Osteoblast (primary cell): Measurements from ENCODE around the gene PPARG. TPM values are rescaled to one million over a fixed set of nuclear protein-coding genes. Genes with fewer than 3 reads are reported as not detected.
A peak's percentile ranks its signal among the peaks of the same experiment; 100 is the strongest.
"Not testable (repeated sequence)": the region's sequence is repeated elsewhere in the genome, so short reads cannot be mapped to it uniquely, and the experiment has no call there.

Experiments
- DNase-seq: peaks from one replicate; pipeline ENCODE4 v3.0.0; 2011; ENCODE audit warnings: low spot score, mixed read lengths; ENCODE audit not compliant: insufficient read length; ENCODE audit errors: missing footprints
- H2AFZ ChIP-seq: 2 replicates; pipeline ENCODE4 v1.6.0; 2011; ENCODE audit warnings: mild to moderate bottlenecking, low read length
- H3K27ac ChIP-seq: 2 replicates; pipeline ENCODE4 v1.5.1; 2011; ENCODE audit warnings: mild to moderate bottlenecking, low read depth, low read length, moderate library complexity
- H3K27me3 ChIP-seq: 2 replicates; pipeline ENCODE4 v1.6.0; 2012; ENCODE audit warnings: mild to moderate bottlenecking, control low read depth, inconsistent platforms, low read length, moderate library complexity; ENCODE audit not compliant: insufficient read depth
- H3K36me3 ChIP-seq: 2 replicates; pipeline ENCODE4 v1.5.1; 2011; ENCODE audit warnings: mild to moderate bottlenecking, low read length, control low read depth, moderate library complexity; ENCODE audit not compliant: insufficient read depth
- H3K4me1 ChIP-seq: 2 replicates; pipeline ENCODE4 v1.5.1; 2011; ENCODE audit warnings: mild to moderate bottlenecking, low read length, control low read depth, moderate library complexity; ENCODE audit not compliant: insufficient read depth
- H3K4me2 ChIP-seq: 2 replicates; pipeline ENCODE4 v1.6.0; 2011; ENCODE audit warnings: mild to moderate bottlenecking, low read length; ENCODE audit not compliant: insufficient read depth
- H3K4me3 ChIP-seq: fragments of 200-600 bp; sonication (generic); 3 replicates; pipeline ENCODE4 v1.5.1; 2012; ENCODE audit warnings: mild to moderate bottlenecking, low read length, inconsistent platforms; ENCODE audit not compliant: insufficient read depth
- H3K79me2 ChIP-seq: 2 replicates; pipeline ENCODE4 v1.6.0; 2012; ENCODE audit warnings: mild to moderate bottlenecking, low read length, control low read depth, inconsistent platforms; ENCODE audit not compliant: insufficient read depth
- H3K9me3 ChIP-seq: 2 replicates; pipeline ENCODE4 v1.5.1; 2011; ENCODE audit warnings: low read depth, low read length, control low read depth
- H4K20me1 ChIP-seq: 2 replicates; pipeline ENCODE4 v1.6.0; 2012; ENCODE audit warnings: mild to moderate bottlenecking, low read length, control low read depth; ENCODE audit not compliant: insufficient read depth
- total RNA-seq: library from RNA; depleted of rRNA; stranded (reverse); fragments of >200 nt; gene quantifications from 2 replicates; pipeline ENCODE4 v1.2.3, GENCODE V29; 2012
- TF ChIP-seq, protein P1 (sequence below): IDR thresholded peaks from 2 replicates; pipeline ENCODE4 v1.5.1; 2011; ENCODE audit warnings: mild to moderate bottlenecking, low read depth, low read length, moderate library complexity; ENCODE audit errors: extremely low read depth

The PPARG gene
- total RNA-seq, 1 donor, result 7.2 TPM

DNA sequence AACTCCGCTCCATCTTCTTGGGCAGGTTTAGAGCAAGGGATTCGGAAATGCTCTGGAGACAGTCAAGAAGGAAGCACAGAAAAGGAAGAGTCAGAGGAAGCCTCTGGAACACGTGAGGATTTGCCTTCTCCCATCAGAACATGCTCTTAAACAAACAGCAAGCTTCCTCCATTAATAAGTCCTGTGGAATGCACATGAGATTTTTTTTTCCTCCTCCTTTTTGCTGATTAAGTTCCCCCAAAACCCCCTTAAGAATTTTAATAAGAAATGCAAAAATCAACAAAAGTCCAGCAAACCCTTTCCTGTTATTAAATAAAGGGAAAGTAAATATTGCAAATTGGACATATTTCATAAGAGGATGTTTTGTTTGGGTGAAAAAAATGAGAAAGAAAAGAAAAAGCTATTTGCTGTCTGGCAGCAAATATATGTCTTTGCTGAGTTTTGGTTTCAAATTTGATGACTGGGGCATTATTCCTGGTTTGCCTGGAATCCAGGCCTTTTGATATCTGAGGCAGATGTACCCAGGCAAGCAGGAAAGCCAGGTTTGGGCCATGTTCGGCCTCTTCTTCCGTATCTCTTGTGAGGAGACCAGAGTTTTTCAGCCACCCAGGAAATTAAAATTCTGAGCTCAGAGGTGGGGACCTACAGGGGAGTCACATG lies 187.5 kb downstream of the PPARG start:
- peak overlapping the region; percentile 78 for H2AFZ ChIP-seq

DNA sequence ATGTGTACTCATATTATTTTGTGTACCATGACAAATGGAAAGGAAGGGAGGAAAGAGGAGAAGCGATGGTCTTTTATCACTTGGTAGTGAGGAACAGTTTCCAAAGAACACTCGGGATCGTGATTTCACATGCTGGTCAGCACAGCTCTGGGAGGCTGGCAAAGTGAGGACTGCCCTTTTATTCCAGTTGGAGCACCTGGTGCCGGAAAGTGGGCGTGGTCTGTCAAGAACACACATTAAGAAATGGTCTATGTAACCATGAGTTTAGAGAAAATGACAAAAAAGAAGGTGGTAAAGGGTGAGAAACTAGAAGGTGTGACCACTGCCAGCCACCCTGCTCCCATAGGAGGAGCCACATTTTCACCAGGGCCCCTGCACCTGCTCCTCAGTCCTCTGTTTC lies 188.4 kb downstream of the PPARG start:
- Histone ChIP-seq H3K27me3 (no peaks in the 10 kb centered on the region), H3K4me1 (peaks cover 13% of the 10 kb centered on the region), H3K36me3 (no peaks in the 10 kb centered on the region), H3K4me3 (no peak overlapping the region), H3K9me3 (no peaks in the 10 kb centered on the region), H3K79me2 (no peaks in the 10 kb centered on the region), H2AFZ (no peak overlapping the region), H3K4me2 (no peak overlapping the region), H4K20me1 (no peaks in the 10 kb centered on the region), H3K27ac (no peak overlapping the region)
- TF ChIP-seq, protein P1, sequence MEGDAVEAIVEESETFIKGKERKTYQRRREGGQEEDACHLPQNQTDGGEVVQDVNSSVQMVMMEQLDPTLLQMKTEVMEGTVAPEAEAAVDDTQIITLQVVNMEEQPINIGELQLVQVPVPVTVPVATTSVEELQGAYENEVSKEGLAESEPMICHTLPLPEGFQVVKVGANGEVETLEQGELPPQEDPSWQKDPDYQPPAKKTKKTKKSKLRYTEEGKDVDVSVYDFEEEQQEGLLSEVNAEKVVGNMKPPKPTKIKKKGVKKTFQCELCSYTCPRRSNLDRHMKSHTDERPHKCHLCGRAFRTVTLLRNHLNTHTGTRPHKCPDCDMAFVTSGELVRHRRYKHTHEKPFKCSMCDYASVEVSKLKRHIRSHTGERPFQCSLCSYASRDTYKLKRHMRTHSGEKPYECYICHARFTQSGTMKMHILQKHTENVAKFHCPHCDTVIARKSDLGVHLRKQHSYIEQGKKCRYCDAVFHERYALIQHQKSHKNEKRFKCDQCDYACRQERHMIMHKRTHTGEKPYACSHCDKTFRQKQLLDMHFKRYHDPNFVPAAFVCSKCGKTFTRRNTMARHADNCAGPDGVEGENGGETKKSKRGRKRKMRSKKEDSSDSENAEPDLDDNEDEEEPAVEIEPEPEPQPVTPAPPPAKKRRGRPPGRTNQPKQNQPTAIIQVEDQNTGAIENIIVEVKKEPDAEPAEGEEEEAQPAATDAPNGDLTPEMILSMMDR, result no peak
- DNase-seq, result no peak

More for the DNA sequence above, 187.5 kb downstream of the PPARG start:
- H3K4me1 ChIP-seq, result peaks cover 13% of the 10 kb centered on the region
- DNase-seq, result peak; percentile 90
- H4K20me1 ChIP-seq, result no peaks in the 10 kb centered on the region
- no peaks in the 10 kb centered on the region for H3K79me2 ChIP-seq
- H3K36me3 ChIP-seq, result no peaks in the 10 kb centered on the region
- no peak overlapping the region for H3K4me3 ChIP-seq
- H3K27me3 ChIP-seq, result no peaks in the 10 kb centered on the region
- TF ChIP-seq, protein P1, result no peak
- peak overlapping the region; percentile 41 for H3K4me2 ChIP-seq
- peak overlapping the region; percentile 44 for H3K27ac ChIP-seq
- no peaks in the 10 kb centered on the region for H3K9me3 ChIP-seq

DNA sequence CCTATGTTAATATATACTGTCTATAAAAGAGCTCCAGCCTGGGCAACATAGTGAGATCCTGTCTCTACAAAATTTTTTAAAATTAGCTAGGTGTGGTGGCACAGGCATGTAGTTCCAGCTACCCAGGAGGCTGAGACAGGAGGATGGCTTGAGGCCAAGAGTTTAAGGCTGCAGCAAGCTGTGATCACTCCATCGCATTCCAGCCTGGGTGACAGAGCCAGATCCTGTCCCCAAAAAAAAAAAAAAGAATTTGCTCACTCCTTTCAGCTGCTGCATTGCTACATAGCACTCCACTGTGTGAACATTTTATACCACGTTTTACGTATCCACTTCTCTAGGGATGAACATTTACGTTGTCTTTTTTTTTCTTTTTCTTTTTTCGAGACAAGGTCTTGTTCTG lies 189.5 kb downstream of the PPARG start:
- H3K36me3 ChIP-seq, result no peaks in the 10 kb centered on the region
- H3K9me3 ChIP-seq, result no peaks in the 10 kb centered on the region
- DNase-seq, result no peak
- no peak overlapping the region for H2AFZ ChIP-seq
- no peak overlapping the region for H3K4me2 ChIP-seq
- no peak overlapping the region for H3K4me3 ChIP-seq
- no peaks in the 10 kb centered on the region for H3K79me2 ChIP-seq
- no peak overlapping the region for H3K27ac ChIP-seq
- TF ChIP-seq, protein P1, result no peak
- H3K27me3 ChIP-seq, result no peaks in the 10 kb centered on the region
- H4K20me1 ChIP-seq, result no peaks in the 10 kb centered on the region
- peaks cover 13% of the 10 kb centered on the region for H3K4me1 ChIP-seq

DNA sequence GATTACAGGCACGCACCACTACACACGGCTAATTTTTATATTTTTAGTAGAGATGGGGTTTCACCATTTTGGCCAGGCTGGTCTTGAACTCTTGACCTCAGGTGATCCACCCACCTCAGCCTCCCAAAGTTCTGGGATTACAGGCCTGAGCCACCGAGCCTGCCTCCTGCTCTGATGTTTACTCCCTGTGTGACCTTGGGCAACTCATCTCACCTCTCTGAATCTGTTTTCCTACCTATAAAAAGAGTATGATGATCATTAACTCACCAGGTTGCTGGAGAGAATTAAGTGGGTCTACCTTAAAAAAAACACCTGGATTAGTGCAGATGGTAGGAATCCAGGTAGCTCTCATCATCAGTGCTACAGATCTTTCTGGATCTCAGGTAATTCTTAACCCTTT lies 190.3 kb downstream of the PPARG start:
- H3K27me3 ChIP-seq, DNase-seq, H3K9me3 ChIP-seq, H4K20me1 ChIP-seq, H3K4me3 ChIP-seq, H3K27ac ChIP-seq, H3K36me3 ChIP-seq, H2AFZ ChIP-seq, H3K4me2 ChIP-seq, H3K79me2 ChIP-seq: not testable (repeated sequence)
- peaks cover 20% of the 10 kb centered on the region for H3K4me1 ChIP-seq
